CD14-positive monocyte (primary cell): ENCODE data around the gene CNGA1. TPM values are rescaled to one million over a fixed set of nuclear protein-coding genes. Genes with fewer than 3 reads are reported as not detected.

ENCODE experiments used
- DNase-seq, 3 donors: peaks; one replicate each; pipeline ENCODE4 v3.0.0-alpha.2; 2011 to 2022
- H2AFZ ChIP-seq: 2 replicates; pipeline ENCODE4 v1.6.0; 2012; ENCODE audit warnings: mild to moderate bottlenecking, low read depth, low read length, inconsistent platforms; ENCODE audit not compliant: insufficient read depth, poor library complexity, severe bottlenecking
- H3K27ac ChIP-seq, 2 donors: 1 replicate in 1 of 2; 2 replicates in 1 of 2; pipeline ENCODE4 v1.5.1; 2012 to 2013; ENCODE audit warnings: low read length in 2 of 2, control low read depth in 1 of 2, inconsistent platforms in 1 of 2, low read depth in 1 of 2, mild to moderate bottlenecking in 1 of 2
- H3K27me3 ChIP-seq, 2 donors: one replicate each; pipeline versions ENCODE4 v1.6.0 to v1.6.1; 2011 to 2013; ENCODE audit warnings: low read length in 2 of 2; ENCODE audit not compliant: control insufficient read depth in 2 of 2, insufficient read depth in 2 of 2
- H3K36me3 ChIP-seq, 2 donors: replicated peaks in 1 of 2; 1 replicate in 1 of 2; 2 replicates in 1 of 2; pipeline versions ENCODE4 v1.5.1 to v1.6.1; 2012 to 2013; ENCODE audit warnings: low read length in 2 of 2, control low read depth in 1 of 2, inconsistent platforms in 1 of 2, mild to moderate bottlenecking in 1 of 2; ENCODE audit not compliant: insufficient read depth in 2 of 2, control insufficient read depth in 1 of 2
- H3K4me1 ChIP-seq, 2 donors: 1 replicate in 1 of 2; 2 replicates in 1 of 2; pipeline versions ENCODE4 v1.5.1 to v1.6.1; 2012 to 2013; ENCODE audit warnings: low read length in 2 of 2, control low read depth in 1 of 2, inconsistent platforms in 1 of 2, mild to moderate bottlenecking in 1 of 2, moderate library complexity in 1 of 2; ENCODE audit not compliant: insufficient read depth in 2 of 2, control insufficient read depth in 1 of 2
- H3K4me2 ChIP-seq: replicated peaks from 2 replicates; pipeline ENCODE3; 2012; ENCODE audit warnings: low read length, moderate library complexity, mild to moderate bottlenecking; ENCODE audit not compliant: poor library complexity, severe bottlenecking; ENCODE audit errors: extremely low read depth
- H3K4me3 ChIP-seq, 3 experiments: fragments of 200-600 bp in 1 of 3; sonication (generic) in 1 of 3; replicated peaks in 1 of 3; 1 replicate in 2 of 3; 2 replicates in 1 of 3; pipeline ENCODE4 v1.5.1; 2011 to 2013; ENCODE audit warnings: low read length in 3 of 3, mild to moderate bottlenecking in 3 of 3, control low read depth in 2 of 3, low read depth in 2 of 3, inconsistent platforms in 1 of 3, moderate library complexity in 1 of 3
- H3K79me2 ChIP-seq: 2 replicates; pipeline ENCODE4 v1.6.0; 2012; ENCODE audit warnings: mild to moderate bottlenecking, control low read depth, inconsistent platforms, low read length, moderate library complexity; ENCODE audit not compliant: insufficient read depth
- H3K9ac ChIP-seq: 2 replicates; pipeline ENCODE4 v1.6.0; 2017; ENCODE audit warnings: low read length, mild to moderate bottlenecking; ENCODE audit not compliant: insufficient read depth, poor library complexity, severe bottlenecking
- H3K9me3 ChIP-seq, 2 donors: replicated peaks in 1 of 2; 1 replicate in 1 of 2; 2 replicates in 1 of 2; pipeline versions ENCODE4 v1.5.1 to v1.6.1; 2012 to 2013; ENCODE audit warnings: low read length in 2 of 2, control low read depth in 1 of 2; ENCODE audit not compliant: control insufficient read depth in 1 of 2, insufficient read depth in 1 of 2
- H4K20me1 ChIP-seq: 2 replicates; pipeline ENCODE4 v1.6.0; 2012; ENCODE audit warnings: mild to moderate bottlenecking, low read length, control low read depth, moderate library complexity; ENCODE audit not compliant: insufficient read depth
- H3K27ac Mint-ChIP-seq, 7 donors: one replicate each; pipeline ENCODE4 v1.8.0; 2020; ENCODE audit warnings: mild to moderate bottlenecking in 7 of 7, mixed read lengths in 7 of 7, moderate library complexity in 6 of 7, inconsistent platforms in 2 of 7
- H3K27me3 Mint-ChIP-seq, 3 donors: one replicate each; pipeline ENCODE4 v1.8.0; 2021 to 2022; ENCODE audit warnings: low read depth in 3 of 3, mild to moderate bottlenecking in 3 of 3, mixed read lengths in 3 of 3, moderate library complexity in 3 of 3, inconsistent platforms in 1 of 3
- H3K36me3 Mint-ChIP-seq, 2 donors: one replicate each; pipeline ENCODE4 v1.8.0; 2020; ENCODE audit warnings: mixed read lengths in 2 of 2, inconsistent platforms in 1 of 2, mild to moderate bottlenecking in 1 of 2
- H3K4me1 Mint-ChIP-seq: one replicate; pipeline ENCODE4 v1.8.0; 2020; ENCODE audit warnings: mild to moderate bottlenecking, mixed read lengths
- H3K4me3 Mint-ChIP-seq, 2 donors: one replicate each; pipeline ENCODE4 v1.8.0; 2020; ENCODE audit warnings: mild to moderate bottlenecking in 2 of 2, mixed read lengths in 2 of 2, moderate library complexity in 1 of 2
- H3K9me3 Mint-ChIP-seq, 7 donors: one replicate each; pipeline ENCODE4 v1.8.0; 2020 to 2022; ENCODE audit warnings: mixed read lengths in 7 of 7, mild to moderate bottlenecking in 6 of 7, moderate library complexity in 6 of 7, inconsistent platforms in 2 of 7
- CTCF ChIP-seq: fragments of 200-600 bp; IDR thresholded peaks from one replicate; pipeline ENCODE4 v1.8.0; 2022; ENCODE audit warnings: antibody characterized with exemption, mild to moderate bottlenecking
- WGBS: methylation state at CpG from one replicate; pipeline ENCODE4 v1.1.5; 2013; ENCODE audit warnings: missing lambda C conversion rate; ENCODE audit not compliant: insufficient coverage; 5-methylcytosine and 5-hydroxymethylcytosine counted together
- intact Hi-C, 2 donors: fragments of 100-400 bp; cut with micrococcal nuclease; formaldehyde crosslinking; loops; one replicate each; pipeline versions ENCODE4 v1.15.0 to v1.15.1; 2023
- polyA plus RNA-seq, 3 donors: library from polyadenylated mRNA; depleted of rRNA in 1 of 3; unstranded in 2 of 3; stranded (reverse) in 1 of 3; fragments of 300-500 nt in 2 of 3; fragments of >200 nt in 1 of 3; fragmentation: Illumina TruSeq in 2 of 3; gene quantifications; 1 replicate in 2 of 3; 2 replicates in 1 of 3; pipeline ENCODE4 v1.2.3, GENCODE V29; 2012 to 2021

CNGA1 gene
- polyA plus RNA-seq, 3 donors: not detected

GRCh38 chr4:48047896-48048295 is 31.4 kb upstream of the CNGA1 start:
- Mint-ChIP-seq H3K9me3 (peaks cover 0 to 3% (median 0%) of the 10 kb centered on the region in 7 donors), H3K27me3 (peaks cover 32 to 54% (median 41%) of the 10 kb centered on the region in 3 donors), H3K4me1 (peaks cover 44% of the 10 kb centered on the region), H3K4me3 (peak overlapping the region in 1 of 2 donors; percentile 21), H3K27ac (peak overlapping the region in 6 of 7 donors; percentile 6 to 87 (median 32)), H3K36me3 (peaks cover 4 to 6% of the 10 kb centered on the region in 2 donors)
- H3K9me3 ChIP-seq: no peaks in the 10 kb centered on the region
- WGBS: no CpG with 5 or more reads among the region's 1 CpG
- no peaks in the 10 kb centered on the region for H4K20me1 ChIP-seq
- H3K4me2 ChIP-seq: peak overlapping the region; percentile 57
- peak overlapping the region in 1 of 3 experiments; percentile 58 for H3K4me3 ChIP-seq
- peaks cover 31 to 32% of the 10 kb centered on the region in 2 donors for H3K4me1 ChIP-seq
- H3K9ac ChIP-seq: no peak overlapping the region
- no peaks in the 10 kb centered on the region for H3K36me3 ChIP-seq
- H3K27ac ChIP-seq: peak overlapping the region in 1 of 2 donors; percentile 22
- no peak overlapping the region for H2AFZ ChIP-seq
- intact Hi-C loops: loop anchor here in 1 of 2 donors (10.0 kb wide), 1 partner anchor 123 kb away; no protein-coding TSS in a partner anchor
- TF ChIP-seq CTCF: no peak
- DNase-seq: no peak
- peaks cover 32 to 37% of the 10 kb centered on the region in 2 donors for H3K27me3 ChIP-seq
- no peaks in the 10 kb centered on the region for H3K79me2 ChIP-seq

DNA sequence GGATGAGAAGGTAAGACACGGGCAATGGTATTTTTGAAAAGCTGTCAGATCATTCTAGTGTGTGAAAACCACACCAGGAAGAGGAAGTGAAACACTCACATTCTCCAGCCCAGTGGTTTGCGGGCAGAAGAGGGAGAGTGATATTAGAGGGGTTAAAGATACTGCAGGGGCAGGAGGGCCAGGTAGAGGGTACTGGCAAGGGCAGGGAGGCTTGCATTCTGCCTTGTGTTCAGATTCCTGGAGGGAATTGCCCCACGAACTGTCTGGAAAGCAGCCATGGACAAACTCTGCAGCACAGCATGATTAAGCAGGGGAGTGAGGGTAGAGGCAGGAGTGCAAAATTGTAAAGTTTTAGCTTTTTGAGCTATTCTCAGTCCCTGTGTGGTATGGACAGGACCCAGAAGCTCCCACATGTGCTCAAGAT is 31.0 kb upstream of the CNGA1 start:
- H3K4me3 ChIP-seq: peak overlapping the region in 1 of 3 experiments; percentile 58
- DNase-seq: peak; percentile 54 to 74 (median 66)

More for the DNA sequence above, 31.0 kb upstream of the CNGA1 start:
- Histone ChIP-seq H3K79me2 (no peaks in the 10 kb centered on the region), H3K36me3 (no peaks in the 10 kb centered on the region), H3K27ac (peak overlapping the region in 1 of 2 donors; percentile 22), H3K9ac (no peak overlapping the region), H3K4me1 (peaks cover 31 to 32% of the 10 kb centered on the region in 2 donors), H3K9me3 (no peaks in the 10 kb centered on the region), H3K27me3 (peaks cover 32 to 38% of the 10 kb centered on the region in 2 donors), H3K4me2 (peak overlapping the region; percentile 57), H4K20me1 (no peaks in the 10 kb centered on the region), H2AFZ (no peak overlapping the region)
- H3K27ac Mint-ChIP-seq: peak overlapping the region in 5 of 7 donors; percentile 38 to 87 (median 66)
- no peak for TF ChIP-seq CTCF
- H3K4me1 Mint-ChIP-seq: peaks cover 47% of the 10 kb centered on the region
- H3K27me3 Mint-ChIP-seq: peaks cover 32 to 57% (median 41%) of the 10 kb centered on the region in 3 donors
- intact Hi-C loops: loop anchor here in 1 of 2 donors (10.0 kb wide), 1 partner anchor 123 kb away; no protein-coding TSS in a partner anchor
- H3K4me3 Mint-ChIP-seq: peak overlapping the region; percentile 60 to 89
- WGBS: 0% methylated on average over 3 of the region's 3 CpGs
- peaks cover 4 to 6% of the 10 kb centered on the region in 2 donors for H3K36me3 Mint-ChIP-seq
- H3K9me3 Mint-ChIP-seq: peaks cover 0 to 3% (median 0%) of the 10 kb centered on the region in 7 donors
